Epithelial cell of proximal tubule (primary cell): ENCODE measurements around the gene PEX1. TPM values are rescaled to one million over a fixed set of nuclear protein-coding genes. Genes with fewer than 3 reads are reported as not detected.
"Not testable (repeated sequence)": the region's sequence is repeated elsewhere in the genome, so short reads cannot be mapped to it uniquely, and the experiment has no call there.

Experiments
- DNase-seq: peaks from one replicate; pipeline ENCODE4 v3.0.0-alpha.2; 2011; ENCODE audit warnings: low read depth
- H3K4me3 ChIP-seq: 2 replicates; pipeline ENCODE4 v1.5.1; 2011; ENCODE audit warnings: low read depth, mild to moderate bottlenecking, low read length
- CTCF ChIP-seq: conservative IDR thresholded peaks from 2 replicates; pipeline ENCODE4 v1.5.1; 2012; ENCODE audit warnings: low read depth, mild to moderate bottlenecking, low read length
- total RNA-seq: library from RNA; depleted of rRNA; stranded (reverse); fragments of >200 nt; gene quantifications from 2 replicates; pipeline ENCODE4 v1.2.3, GENCODE V29; 2015

The PEX1 gene
- total RNA-seq, 1 donor from 2014 or later = 11.2 TPM

DNA sequence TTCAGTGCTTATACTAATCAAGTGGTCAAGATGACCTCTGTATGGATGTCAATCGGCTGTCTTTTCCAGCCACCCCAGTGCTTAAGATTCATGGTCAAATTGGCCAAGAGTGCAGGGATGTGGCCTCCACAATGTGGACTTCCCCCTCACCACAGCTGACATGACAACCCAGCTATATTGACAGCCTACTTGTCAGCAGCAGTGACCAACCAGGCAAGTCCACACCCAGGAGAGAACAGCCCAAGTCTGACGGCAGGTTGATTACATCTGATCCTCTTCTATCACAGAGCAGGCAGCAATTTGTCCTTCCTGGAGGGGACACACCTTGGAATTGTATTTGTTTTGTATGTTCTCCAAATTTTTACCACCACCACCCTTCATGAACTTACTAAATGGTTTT is 42.3 kb downstream of the PEX1 start:
- TF ChIP-seq CTCF = no peak
- DNase-seq = no peak
- H3K4me3 ChIP-seq = no peak overlapping the region

DNA sequence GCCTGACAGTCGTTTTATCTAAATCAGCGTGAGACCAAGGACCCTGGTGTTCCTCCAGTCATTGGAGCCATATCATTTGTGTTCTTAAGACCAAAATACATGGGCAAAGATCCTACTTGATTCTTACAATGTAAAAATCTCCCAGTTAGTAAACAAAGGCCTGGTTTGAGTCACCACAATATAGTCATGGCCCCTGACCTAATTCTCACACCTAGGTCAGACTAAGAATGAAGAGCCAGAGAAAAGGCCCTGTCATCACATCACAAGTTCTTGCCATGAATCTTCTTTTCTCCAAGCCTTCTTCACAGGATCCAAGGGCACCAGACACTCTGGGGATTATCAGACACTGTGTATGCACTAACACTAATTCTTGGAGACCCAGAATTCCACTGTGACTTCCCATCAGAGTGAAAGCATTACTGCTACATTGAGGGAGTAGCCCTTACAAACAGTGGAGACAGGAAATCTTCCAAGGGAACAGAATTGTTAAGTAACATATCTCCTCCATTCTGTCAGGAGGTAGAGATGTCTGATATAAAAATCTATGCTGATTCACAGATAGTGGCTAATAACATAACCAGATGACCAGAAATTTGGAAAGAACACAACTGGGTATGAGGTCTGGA is 42.9 kb downstream of the PEX1 start:
- no peak for TF ChIP-seq CTCF
- H3K4me3 ChIP-seq = no peak overlapping the region
- DNase-seq = no peak

DNA sequence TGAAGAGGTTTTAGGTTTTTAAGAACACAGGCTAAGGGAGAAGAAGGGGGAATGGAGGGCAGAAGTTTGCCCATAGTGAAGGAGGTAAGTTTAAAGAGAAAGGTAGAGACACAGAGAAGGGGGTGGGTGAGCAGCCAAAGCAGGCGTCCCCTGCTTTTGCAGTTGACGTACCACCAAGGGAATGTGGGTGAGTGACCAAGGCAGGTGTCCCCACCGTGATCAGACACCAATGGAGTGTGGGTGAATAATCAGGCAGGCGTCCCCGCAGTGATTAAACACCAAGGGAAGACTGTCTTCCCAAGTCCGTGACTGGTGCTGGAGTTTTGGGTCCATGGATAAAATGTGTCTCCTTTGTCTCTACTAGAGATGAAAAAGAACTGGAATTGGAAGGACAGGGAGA is 44.1 kb downstream of the PEX1 start:
- not testable (repeated sequence) for H3K4me3 ChIP-seq, DNase-seq

- DNase-seq, H3K4me3 ChIP-seq: not testable (repeated sequence)
Measured at GRCh38 chr7:92483624-92484023, 44.7 kb downstream of the PEX1 start.

DNA sequence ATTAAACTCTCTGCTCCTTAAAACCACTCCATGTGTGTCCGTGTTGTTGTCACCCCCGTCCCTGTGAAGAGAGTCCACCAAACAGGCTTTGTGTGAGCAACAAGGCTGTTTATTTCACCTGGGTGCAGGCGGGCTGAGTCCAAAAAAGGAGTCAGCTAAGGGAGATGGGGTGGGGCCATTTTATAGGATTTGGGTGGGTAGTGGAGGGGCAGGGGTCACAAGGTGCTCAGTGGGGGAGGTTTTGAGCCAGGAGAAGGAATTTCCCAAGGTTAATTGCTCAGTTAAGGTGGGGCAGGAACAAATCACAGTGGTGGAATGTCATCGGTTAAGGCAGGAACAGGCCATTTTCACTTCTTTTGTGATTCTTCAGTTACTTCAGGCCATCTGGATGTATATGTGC is 49.2 kb downstream of the PEX1 start:
- not testable (repeated sequence) for DNase-seq, H3K4me3 ChIP-seq

DNA sequence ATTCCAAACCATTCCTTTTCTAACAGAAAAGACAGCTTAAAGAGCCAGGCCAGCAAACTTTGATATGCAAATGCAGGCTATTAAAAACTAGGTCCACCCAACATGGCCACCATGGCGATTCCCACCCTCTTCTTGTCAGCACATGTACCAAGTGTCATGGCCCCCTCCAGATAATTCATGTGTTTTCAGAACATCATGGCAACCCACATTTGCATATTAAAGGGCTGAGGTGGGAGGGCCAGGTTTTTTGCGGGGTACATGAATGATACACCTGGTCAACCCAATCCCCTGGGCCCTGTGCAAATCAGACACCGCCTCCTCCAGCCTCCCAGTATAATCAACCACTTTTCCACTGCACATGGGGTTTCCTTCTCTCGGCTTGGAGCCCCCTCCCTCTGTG is 49.6 kb downstream of the PEX1 start:
- TF ChIP-seq CTCF = no peak
- no peak for DNase-seq
- H3K4me3 ChIP-seq = no peak overlapping the region

DNA sequence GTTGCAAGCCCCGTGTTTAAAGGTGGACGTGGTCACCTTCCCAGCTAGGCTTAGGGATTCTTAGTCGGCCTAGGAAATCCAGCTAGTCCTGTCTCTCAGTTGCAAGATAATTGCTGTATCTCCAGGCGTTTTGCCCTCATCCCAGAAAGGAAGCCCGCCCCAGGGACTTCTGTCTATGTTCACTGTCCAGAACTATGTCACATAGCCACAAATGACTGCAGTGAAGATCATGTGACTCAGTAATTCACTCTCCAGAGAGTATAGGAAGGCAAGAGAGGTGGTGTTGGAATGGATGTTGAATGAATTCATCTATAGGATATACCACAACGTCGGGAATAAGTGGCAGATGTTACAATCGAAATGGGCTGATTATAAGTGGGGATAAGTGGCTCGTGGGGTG is 50.2 kb downstream of the PEX1 start:
- DNase-seq = no peak
- no peak for TF ChIP-seq CTCF
- H3K4me3 ChIP-seq = no peak overlapping the region

DNA sequence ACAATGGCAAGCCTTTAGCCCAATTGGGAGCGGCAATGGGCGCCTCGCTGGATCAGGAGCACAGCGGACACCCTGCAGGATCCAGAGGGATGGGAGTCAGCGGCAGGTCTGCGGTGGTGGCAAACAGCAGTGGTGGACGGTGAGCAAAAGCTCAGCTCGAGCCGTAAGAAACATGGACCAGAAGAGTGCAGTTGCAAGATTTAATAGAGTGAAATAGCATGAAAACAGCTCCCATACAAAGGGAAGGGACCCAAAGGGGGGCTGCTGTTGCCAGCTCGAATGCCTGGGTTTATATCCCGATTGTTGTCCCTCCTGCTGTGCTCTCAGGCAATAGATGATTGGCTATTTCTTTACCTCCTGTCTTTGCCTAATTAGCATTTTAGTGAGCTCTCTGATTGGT is 50.6 kb downstream of the PEX1 start, which contains the start of gene ERVW-1:
ERVW-1 (minus strand) TSS at position 266 of the 400 bp plus-strand sequence. CDS start 7,565 bp downstream, outside the sequence.
- DNase-seq, H3K4me3 ChIP-seq: not testable (repeated sequence)

GRCh38 chr7:92475851-92476590 is 52.3 kb downstream of the PEX1 start:
- not testable (repeated sequence) for DNase-seq, H3K4me3 ChIP-seq

DNA sequence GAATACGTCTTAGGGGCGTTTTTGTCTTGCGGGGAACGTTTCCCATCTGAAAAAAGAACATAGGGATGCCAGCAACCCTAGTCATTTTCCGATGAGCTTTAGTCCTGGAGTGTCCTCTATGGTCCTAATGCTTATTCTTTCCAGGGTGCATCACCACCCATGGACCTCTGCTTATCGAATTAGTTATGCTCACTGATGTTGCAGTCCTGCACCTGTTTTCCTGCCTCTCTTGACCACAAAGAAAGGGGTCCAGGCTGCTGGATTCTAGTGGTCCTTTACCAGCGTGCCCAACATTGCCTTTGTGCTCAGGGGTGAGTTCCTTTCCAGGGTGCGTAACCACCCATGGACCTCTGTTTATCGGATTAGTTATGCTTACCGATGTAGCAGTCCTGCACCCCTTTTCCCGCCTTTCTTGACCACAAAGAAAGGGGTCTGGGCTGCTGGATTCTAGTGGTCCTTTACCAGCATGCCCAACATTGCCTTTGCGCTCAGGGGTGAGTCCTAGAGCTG is 53.0 kb downstream of the PEX1 start:
- H3K4me3 ChIP-seq, DNase-seq: not testable (repeated sequence)

DNA sequence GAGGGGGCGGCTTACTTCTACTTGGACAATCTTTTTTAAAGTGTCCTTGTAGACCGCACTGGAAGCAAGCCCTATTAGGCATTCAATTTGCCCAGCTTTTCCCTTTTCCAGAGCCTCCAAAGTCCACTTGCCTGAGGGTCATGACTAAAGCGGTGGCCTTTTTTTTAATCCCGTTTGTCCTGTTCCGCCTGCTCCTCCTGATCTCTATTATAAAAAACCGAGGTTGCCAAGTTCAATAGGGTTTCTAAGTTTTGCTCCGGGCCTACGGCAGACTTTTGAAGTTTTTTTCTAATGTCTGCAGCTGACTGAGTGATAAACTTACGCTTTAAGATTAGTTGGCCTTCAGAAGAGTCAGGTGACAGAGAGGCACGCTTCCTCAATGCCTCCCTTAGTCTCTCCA is 54.3 kb downstream of the PEX1 start:
- DNase-seq = not testable (repeated sequence)

DNA sequence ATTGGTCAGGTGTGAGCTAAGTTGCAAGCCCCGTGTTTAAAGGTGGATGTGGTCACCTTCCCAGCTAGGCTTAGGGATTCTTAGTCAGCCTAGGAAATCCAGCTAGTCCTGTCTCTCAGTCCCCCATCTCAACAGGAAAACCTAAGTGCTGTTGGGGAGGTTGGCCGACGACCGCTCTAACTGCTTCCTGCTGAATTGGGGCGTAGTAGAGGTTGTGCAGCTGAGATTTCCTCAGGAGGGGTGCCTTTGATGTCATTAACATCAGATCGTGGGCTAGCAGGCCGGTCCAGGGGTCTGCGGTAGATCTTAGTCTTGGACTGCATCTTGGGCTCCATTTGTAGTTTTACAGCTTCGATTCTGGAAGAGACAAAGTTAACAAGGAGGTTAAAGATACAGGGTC is 59.7 kb downstream of the PEX1 start:
- not testable (repeated sequence) for H3K4me3 ChIP-seq, DNase-seq

More for the DNA sequence above, 54.3 kb downstream of the PEX1 start:
- H3K4me3 ChIP-seq = not testable (repeated sequence)
